Ascending aorta (tissue), 2 donors: Measurements from ENCODE around the gene CENPU. TPM values are rescaled to one million over a fixed set of nuclear protein-coding genes. Genes with fewer than 3 reads are reported as not detected.
"Not testable (repeated sequence)": the region's sequence is repeated elsewhere in the genome, so short reads cannot be mapped to it uniquely, and the experiment has no call there.

Experiments
- DNase-seq, 2 donors: peaks; one replicate each; pipeline ENCODE4 v3.0.0-alpha.2; 2019; ENCODE audit warnings: low spot score in 2 of 2
- H3K27ac ChIP-seq, 2 donors: fragments of 200-600 bp; sonication (generic); one replicate each; pipeline ENCODE4 v1.5.1; 2016 to 2017; ENCODE audit warnings: mild to moderate bottlenecking in 1 of 2
- H3K27me3 ChIP-seq: fragments of 200-600 bp; sonication (generic); one replicate; pipeline ENCODE4 v1.5.1; 2017
- H3K36me3 ChIP-seq, 2 donors: fragments of 200-600 bp; sonication (generic); one replicate each; pipeline ENCODE4 v1.5.1; 2016
- H3K4me1 ChIP-seq, 2 donors: fragments of 200-600 bp; sonication (generic); one replicate each; pipeline ENCODE4 v1.5.1; 2016 to 2017; ENCODE audit warnings: mild to moderate bottlenecking in 1 of 2
- H3K4me3 ChIP-seq, 2 donors: fragments of 200-600 bp; sonication (generic); one replicate each; pipeline ENCODE4 v1.5.1; 2016 to 2017; ENCODE audit warnings: mild to moderate bottlenecking in 1 of 2
- H3K9me3 ChIP-seq, 2 donors: fragments of 200-600 bp; sonication (generic); one replicate each; pipeline ENCODE4 v1.5.1; 2016
- intact Hi-C: fragments of 100-400 bp; cut with DNase I; formaldehyde crosslinking; loops from one replicate; pipeline ENCODE4 v1.15.1; 2023
- total RNA-seq: library from RNA; depleted of rRNA; stranded (reverse); fragments of >200 nt; gene quantifications from one replicate; pipeline ENCODE4 v1.1.0, GENCODE V29; 2016
- TF ChIP-seq, protein P1 (sequence below), 3 experiments: fragments of 200-600 bp in 2 of 3; fragments of 450-650 bp in 1 of 3; sonication (generic) in 2 of 3; IDR thresholded peaks; one replicate each; pipeline ENCODE4 v1.5.1; 2016 to 2019; ENCODE audit warnings: antibody characterized with exemption in 3 of 3, mild to moderate bottlenecking in 1 of 3, moderate library complexity in 1 of 3

The CENPU gene, protein sequence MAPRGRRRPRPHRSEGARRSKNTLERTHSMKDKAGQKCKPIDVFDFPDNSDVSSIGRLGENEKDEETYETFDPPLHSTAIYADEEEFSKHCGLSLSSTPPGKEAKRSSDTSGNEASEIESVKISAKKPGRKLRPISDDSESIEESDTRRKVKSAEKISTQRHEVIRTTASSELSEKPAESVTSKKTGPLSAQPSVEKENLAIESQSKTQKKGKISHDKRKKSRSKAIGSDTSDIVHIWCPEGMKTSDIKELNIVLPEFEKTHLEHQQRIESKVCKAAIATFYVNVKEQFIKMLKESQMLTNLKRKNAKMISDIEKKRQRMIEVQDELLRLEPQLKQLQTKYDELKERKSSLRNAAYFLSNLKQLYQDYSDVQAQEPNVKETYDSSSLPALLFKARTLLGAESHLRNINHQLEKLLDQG
- total RNA-seq, result not detected

DNA sequence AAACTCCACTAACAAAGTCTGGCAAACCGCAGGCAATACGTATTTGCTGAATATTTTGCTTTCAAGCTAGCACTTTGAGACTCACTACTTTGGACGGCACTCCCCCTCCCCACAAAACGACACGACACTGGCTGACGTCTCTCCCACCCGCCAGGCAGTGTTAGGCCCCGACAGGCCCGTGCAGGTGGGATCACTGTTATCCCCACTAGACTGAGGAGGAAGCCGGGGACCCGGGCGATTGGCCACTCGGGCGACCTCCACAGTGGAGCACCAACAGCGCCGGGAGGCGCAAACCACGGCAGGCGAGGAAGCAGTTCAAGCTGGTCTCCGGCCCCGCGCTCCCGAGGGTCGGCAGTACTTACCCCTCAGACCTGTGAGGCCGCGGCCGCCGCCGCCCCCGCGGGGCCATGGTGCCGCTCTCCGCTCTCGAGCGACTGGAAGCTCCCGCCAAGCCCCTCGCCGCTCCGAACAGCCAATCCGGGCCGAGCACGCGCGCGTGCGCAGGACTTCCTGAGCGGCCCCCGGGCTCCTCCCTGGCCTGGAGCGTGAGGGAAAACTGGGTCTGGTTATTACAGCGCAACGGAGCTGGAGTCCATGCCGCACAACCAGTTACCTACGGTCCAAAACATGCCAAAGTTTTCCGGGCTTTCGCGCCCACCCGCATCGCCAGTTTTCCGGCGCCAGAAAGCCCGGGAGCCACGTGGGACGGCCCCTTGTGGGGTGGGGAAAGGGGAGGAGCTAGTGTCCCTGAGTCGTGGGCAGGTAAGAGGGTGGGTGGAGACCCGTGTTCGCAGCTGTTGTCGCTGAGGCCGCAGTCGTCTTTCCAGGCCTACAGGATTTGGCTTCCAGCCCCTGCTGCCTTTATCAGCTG lies at the start of gene CENPU:
Gene CENPU, minus strand, starts transcription at position 443 of the 871 bp plus-strand sequence. Its CDS starts 34 bp downstream, at position 409.
- Histone ChIP-seq H3K4me3 (peak within 1 kb of the TSS; percentile 68 to 91), H3K27ac (peak within 1 kb of the TSS in 1 of 2 donors; percentile 58), H3K4me1 (peaks cover 0 to 8% of the 10 kb centered on the region in 2 donors), H3K27me3 (no peaks in the 10 kb centered on the region), H3K9me3 (no peaks in the 10 kb centered on the region), H3K36me3 (no peaks in the 10 kb centered on the region)
- DNase-seq, result peak; percentile 87 to 98
- TF ChIP-seq, protein P1, sequence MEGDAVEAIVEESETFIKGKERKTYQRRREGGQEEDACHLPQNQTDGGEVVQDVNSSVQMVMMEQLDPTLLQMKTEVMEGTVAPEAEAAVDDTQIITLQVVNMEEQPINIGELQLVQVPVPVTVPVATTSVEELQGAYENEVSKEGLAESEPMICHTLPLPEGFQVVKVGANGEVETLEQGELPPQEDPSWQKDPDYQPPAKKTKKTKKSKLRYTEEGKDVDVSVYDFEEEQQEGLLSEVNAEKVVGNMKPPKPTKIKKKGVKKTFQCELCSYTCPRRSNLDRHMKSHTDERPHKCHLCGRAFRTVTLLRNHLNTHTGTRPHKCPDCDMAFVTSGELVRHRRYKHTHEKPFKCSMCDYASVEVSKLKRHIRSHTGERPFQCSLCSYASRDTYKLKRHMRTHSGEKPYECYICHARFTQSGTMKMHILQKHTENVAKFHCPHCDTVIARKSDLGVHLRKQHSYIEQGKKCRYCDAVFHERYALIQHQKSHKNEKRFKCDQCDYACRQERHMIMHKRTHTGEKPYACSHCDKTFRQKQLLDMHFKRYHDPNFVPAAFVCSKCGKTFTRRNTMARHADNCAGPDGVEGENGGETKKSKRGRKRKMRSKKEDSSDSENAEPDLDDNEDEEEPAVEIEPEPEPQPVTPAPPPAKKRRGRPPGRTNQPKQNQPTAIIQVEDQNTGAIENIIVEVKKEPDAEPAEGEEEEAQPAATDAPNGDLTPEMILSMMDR (IDR thresholded peaks at IDR 0.05), result no peak
- intact Hi-C loops, result loop anchor here (1.0 to 5.0 kb wide), 4 partner anchors 11 to 197 kb away; partner anchors contain the start of genes ACSL1, CASP3 and PRIMPOL

DNA sequence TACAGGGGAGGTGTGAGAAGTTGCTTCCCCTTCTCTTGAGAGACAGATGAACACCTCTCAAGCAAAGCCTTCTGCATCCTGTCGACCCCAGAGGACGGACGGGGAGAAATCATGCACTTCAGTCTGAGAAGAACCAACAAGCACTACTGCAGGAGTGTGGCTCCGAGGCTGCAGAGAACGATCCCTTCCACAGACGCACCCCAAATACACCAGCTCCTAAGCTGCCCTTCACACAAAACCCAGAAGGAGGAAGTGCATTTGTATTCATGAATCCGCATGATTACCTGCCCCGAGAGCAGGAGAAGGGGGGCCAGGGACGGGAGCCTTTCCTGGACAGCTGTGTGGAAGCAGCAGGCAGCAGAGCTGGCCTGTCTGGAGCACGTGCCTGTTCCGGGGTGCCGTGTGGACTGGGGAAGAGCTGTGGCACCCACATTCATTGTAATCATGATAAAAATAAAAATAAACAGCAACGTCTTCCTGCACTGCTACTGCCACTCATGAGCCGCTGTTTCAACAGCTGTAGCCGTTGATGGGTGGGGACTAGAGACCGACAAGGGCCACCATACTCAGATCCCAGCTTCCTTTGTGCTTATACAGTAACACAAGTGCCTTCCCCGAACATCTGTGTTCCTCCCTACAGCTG lies 49.0 kb upstream of the CENPU start:
- peaks cover 23 to 65% of the 10 kb centered on the region in 2 donors for H3K36me3 ChIP-seq
- intact Hi-C loops, result no loop called here

DNA sequence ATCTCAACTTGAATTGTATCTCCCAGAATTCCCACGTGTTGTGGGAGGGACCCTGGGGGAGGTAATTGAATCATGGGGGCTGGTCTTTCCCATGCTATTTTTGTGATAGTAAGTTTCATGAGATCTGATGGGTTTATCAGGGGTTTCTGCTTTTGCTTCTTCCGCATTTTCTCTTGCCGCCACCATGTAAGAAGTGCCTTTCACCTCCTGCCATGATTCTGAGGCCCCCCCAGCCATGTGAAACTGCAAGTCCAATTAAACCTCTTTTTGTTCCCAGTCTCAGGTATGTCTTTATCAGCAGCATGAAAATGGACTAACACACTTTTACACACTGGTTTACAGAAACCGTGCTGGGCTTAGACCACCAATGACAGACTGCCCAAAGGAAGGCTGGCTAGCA lies 45.3 kb upstream of the CENPU start:
- H3K27ac ChIP-seq, H3K9me3 ChIP-seq, H3K27me3 ChIP-seq, intact Hi-C loops, H3K4me3 ChIP-seq, H3K4me1 ChIP-seq, DNase-seq: not testable (repeated sequence)
- H3K36me3 ChIP-seq, result peaks cover 6 to 40% of the 10 kb centered on the region in 2 donors

More for the DNA sequence above, 49.0 kb upstream of the CENPU start:
- no peak for DNase-seq
- Histone ChIP-seq H3K9me3 (no peaks in the 10 kb centered on the region), H3K27me3 (no peaks in the 10 kb centered on the region), H3K27ac (no peak overlapping the region), H3K4me1 (no peaks in the 10 kb centered on the region), H3K4me3 (no peak overlapping the region)
- TF ChIP-seq, protein P1 (IDR thresholded peaks at IDR 0.05), result no peak

DNA sequence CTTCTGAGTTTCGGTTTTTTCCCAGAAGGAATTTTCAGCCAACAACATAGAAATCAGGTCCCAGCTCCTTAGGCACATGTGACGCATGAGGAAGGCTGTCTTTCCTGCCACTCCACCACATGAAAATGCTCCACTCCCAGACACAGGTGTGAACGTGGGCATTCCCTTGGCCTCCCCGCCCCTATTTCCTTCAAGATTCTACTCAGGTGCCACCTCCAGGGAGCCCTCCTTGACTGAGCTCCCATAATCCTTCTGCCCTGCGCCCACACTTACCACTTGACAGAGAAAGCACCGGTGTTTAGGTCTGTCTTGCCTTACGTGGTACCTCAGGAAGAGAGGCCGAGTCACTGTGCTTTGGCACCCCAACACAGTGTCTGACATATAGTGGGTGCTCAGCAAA lies 44.4 kb upstream of the CENPU start:
- Histone ChIP-seq H3K4me3 (no peak overlapping the region), H3K9me3 (no peaks in the 10 kb centered on the region), H3K27ac (no peak overlapping the region), H3K4me1 (no peaks in the 10 kb centered on the region), H3K36me3 (peaks cover 6 to 40% of the 10 kb centered on the region in 2 donors), H3K27me3 (no peaks in the 10 kb centered on the region)
- DNase-seq, result no peak
- intact Hi-C loops, result no loop called here
- TF ChIP-seq, protein P1 (IDR thresholded peaks at IDR 0.05), result no peak

DNA sequence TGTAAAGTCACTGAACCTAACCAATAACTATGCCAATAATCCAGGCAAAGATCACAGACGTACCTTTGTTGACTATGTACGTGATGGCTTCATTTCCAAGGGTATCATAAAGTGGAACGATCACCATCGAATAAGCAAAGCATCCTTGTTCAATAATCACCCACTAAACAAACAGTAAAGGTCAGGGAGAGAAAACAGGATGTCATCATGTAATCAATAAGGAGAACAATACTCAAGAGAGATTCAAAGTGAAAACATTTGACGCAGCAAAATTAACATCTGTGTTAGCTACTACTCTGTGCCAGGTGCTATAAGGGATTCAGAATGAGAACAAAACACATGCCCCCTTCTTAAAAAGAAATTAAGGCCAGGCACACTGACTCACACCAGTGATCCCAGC lies 42.9 kb upstream of the CENPU start:
- Histone ChIP-seq H3K4me3 (no peak overlapping the region), H3K36me3 (peaks cover 12 to 45% of the 10 kb centered on the region in 2 donors), H3K4me1 (no peaks in the 10 kb centered on the region), H3K27ac (no peak overlapping the region), H3K9me3 (no peaks in the 10 kb centered on the region), H3K27me3 (no peaks in the 10 kb centered on the region)
- no peak for DNase-seq
- intact Hi-C loops, result no loop called here
- TF ChIP-seq, protein P1 (IDR thresholded peaks at IDR 0.05), result no peak
